HL-60/S4 treated with phorbol 12-myristate 13-acetate at 8.2 ng/mL for 4 days and 3 days (cell line): Measurements from ENCODE around the gene SLC12A7.

Experiments
- in situ Hi-C: fragments of 300-500 bp; cut with MboI; formaldehyde crosslinking; loops from 2 replicates; pipeline ENCODE4 v1.15.0; 2022; ENCODE audit warnings: low sequenced_read_pairs

Gene SLC12A7

DNA sequence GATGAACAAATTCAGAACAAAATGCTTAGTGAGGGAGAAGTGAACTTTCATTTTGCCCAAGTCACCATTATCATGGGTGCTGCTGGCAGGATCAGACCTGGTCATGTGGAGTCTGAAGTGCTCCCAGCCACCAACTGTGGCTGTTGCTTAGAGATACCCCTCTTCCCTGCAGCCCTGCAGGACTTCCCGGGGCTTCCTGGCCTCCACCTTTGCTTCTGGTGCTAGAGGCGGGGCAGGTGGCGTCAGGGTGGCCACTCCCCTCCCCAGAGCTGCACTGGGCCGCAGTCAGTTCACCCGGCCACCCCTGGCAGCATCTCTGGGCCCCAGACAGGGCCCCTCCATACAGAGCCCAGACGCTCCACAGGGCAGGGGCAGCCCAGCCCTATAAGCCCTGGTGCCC lies 30.0 kb upstream of the SLC12A7 start:
- in situ Hi-C loops = no loop called here

DNA sequence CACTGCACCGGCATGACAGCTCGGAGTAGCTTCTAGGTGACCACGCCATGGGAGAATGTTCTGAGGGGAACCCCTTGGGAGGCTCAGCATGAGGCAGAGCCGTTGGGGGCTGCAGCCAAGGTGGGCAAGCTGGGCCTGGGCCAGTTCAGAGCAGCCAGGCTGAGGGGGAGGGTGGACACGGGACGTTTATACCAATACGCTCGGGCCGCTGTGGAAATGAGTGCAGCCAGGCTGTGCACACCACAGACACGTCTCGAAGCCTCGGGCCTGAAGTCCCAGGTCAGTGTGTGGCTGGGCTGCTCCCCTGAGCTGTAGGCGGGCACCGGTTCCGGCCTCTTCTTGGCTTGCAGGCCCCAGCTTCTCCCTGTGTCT lies 28.9 kb upstream of the SLC12A7 start:
- in situ Hi-C loops = no loop called here

DNA sequence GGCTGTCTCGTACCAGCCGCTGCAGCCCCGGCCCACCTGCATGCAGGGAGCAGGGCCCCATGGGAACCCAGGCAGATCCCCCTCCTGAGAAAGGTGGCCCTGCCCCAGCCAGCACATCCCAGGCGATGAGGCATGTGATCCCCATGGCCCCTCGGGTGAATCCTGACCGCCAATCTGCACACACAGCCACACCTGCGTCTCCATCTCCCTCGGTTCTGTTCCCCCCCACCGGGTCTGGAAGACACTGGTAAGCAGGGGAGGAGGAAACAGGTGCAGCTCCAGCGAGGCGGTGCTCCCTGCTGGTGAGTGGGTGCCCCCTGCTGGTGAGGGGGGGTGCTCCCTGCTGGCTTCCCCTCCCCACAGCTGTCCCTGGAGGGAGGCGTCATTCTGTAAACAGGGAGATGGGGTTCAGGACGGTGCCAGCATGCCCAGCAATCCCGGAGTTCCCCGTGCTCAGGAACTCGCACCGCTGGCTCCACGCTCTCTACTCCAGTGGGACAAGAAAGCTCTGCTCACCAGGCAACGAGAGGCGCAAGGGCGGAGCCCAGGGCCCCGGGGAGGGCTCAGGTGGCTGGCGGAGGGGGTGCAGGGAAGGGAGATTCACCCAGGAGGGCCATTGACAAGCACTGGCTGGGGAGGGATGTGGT lies 28.4 kb upstream of the SLC12A7 start:
- in situ Hi-C loops = no loop called here

GRCh38 chr5:1139331-1140170 lies 27.7 kb upstream of the SLC12A7 start:
- in situ Hi-C loops = no loop called here

- in situ Hi-C loops = no loop called here
Observed at GRCh38 chr5:1138445-1139245, 26.8 kb upstream of the SLC12A7 start.

- in situ Hi-C loops = no loop called here
Observed at GRCh38 chr5:1137567-1138444, 25.9 kb upstream of the SLC12A7 start.

DNA sequence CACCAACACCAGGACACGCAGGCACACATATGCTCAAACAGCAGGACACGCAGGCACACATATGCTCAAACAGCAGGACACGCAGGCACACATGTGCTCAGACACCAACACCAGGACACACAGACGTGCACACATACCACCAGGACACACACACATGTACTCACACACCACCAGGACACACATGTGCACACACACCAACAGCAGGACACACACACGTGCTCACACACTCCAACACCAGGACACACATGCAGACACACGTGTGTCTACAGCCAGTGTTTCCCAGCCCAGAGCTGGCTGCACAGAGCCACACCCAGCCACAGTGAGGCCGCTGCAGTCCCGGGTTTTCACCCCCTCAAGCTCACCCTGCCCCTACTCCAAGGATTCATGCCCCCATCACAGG lies 25.0 kb upstream of the SLC12A7 start:
- in situ Hi-C loops = no loop called here

GRCh38 chr5:1135696-1136525 lies 24.0 kb upstream of the SLC12A7 start:
- in situ Hi-C loops = no loop called here

DNA sequence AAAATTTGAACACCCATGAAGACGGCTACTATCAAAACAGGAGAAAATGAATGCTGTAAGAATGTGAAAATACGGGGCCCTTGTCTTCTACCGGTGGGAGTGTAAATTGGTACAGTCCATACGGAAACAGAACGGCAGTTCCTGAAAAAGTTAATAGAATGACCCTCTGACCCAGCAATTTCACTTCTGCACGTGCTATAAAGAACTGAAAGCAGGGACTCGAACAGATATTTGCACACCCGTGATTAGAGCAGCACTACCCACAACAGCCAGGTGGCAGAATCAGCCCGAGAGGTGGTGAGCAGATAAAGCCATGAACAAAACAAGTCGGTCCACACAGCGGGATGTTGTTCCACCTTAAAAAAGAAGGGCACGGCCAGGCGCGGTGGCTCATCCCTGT lies 22.6 kb upstream of the SLC12A7 start:
- in situ Hi-C loops = no loop called here

- in situ Hi-C loops = no loop called here
Observed at GRCh38 chr5:1133510-1134201, 21.8 kb upstream of the SLC12A7 start.

DNA sequence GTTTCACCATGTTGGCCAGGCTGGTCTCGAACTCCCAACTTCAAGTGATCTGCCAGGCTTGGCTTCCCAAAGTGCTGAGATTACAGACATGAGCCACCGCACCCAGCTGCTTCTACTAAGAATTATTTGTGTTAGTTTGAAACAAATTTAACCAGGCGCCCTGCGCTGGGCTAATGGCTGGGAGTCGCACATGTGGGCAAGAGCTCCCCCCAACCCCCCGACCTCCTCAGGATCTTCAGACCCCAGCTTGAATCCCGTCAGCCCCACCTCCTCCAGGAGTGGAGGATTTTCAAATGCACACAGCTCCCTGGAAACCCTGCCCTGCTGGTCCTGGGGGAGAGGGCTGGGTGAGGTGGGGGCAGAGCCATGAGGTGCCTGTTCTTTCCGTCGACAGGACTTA lies 21.2 kb upstream of the SLC12A7 start:
- in situ Hi-C loops = no loop called here

DNA sequence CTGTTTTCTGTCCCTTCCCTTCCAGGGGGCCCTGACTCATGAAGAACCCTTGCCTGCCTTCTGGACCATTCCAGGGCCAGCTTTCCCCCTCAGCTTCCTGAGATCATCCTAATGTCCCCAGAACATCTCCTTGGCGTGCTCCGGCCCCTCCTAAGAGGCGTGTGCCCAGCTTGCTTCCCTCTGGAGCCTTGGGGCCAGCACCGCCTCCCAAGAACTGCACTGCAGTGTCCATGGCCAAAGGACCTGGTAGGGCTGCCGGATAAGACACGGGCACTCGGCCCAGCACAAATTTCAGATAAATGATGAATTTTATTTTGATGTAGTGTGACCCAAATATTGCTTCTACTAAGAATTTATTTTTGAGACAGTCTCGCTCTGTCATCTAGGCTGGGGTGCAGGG lies 20.7 kb upstream of the SLC12A7 start:
- in situ Hi-C loops = no loop called here

GRCh38 chr5:1131726-1132125 lies 19.9 kb upstream of the SLC12A7 start:
- in situ Hi-C loops = no loop called here

GRCh38 chr5:1131191-1131621 lies 19.3 kb upstream of the SLC12A7 start:
- in situ Hi-C loops = no loop called here

DNA sequence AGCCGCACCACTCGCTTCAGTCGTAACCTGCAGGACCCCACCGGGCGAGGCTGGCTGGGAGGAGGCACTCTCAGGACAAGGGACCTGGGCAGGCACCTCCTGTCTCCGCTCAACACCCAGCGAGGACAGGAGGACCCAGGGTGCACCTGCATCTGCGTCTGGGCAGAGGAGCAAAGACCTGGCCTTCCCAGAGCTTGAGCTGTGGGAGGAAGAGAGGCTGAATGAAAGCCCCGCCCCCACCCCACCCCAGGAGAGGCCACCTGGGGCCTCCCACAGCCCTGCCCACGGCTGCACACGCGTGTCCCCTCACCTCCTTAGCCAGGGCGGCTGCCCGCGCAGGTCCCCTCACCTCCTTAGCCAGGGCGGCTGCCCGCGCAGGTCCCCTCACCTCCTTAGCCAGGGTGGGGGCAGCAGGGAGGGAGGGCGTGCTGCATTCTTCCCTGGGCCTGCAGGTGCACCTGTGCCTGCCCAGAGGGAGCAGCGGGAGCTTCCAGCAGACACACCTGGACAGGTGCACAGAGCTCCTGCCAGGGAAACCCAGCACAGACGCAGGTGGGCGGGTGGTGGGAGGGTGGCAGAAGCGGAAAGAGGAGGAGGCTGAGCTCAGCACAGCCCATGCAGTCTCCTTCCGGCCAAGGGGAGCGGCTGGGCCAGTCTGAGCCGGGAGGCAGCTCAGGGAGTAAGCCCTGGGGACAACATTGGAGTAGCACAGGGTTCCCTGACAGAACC lies 18.5 kb upstream of the SLC12A7 start:
- in situ Hi-C loops = no loop called here

- in situ Hi-C loops = no loop called here
Observed at GRCh38 chr5:1129711-1130055, 17.8 kb upstream of the SLC12A7 start.

DNA sequence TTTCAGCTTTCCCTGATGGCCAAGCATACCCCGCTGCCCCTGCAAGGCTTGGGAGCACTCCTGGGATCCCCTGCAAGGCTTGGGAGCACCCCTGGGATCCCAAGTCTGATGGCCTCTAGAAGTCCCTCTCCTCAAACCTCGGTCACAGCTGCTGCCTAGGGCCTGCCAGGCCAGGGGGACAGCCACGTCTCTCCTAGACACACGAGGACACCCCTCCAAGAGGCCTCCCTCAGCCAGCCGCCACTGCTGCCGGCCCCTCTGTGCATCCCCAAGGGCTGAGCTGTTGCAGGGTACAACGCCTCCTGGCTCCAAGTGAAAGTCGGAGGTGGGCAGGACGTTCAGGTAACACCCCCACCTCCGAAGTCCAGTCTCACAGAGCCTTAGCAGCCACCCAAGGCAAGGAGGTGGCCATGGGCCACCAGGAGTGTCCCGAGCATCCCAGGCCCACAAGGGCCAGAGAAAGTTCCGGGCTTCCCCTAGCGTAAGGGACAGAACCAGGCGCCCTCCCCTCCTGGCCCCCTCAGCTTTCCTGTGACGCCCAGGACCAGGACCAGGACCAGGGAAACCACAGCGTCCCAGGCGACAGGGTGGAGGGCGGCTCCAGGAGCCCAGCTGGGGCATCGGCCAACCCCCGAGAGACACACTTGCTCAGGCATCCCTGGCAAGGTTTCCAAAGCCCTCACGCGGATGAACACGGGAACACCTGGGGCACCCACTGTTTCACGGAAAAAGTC lies 17.3 kb upstream of the SLC12A7 start:
- in situ Hi-C loops = no loop called here
